ENCODE measurements around the gene MAN1A2. TPM values are rescaled to one million over a fixed set of nuclear protein-coding genes. Genes with fewer than 3 reads are reported as not detected.

The MAN1A2 gene
- total RNA-seq, 6 experiments from 2014 or later, result 38.0 to 45.1 (median 40.7) TPM

DNA sequence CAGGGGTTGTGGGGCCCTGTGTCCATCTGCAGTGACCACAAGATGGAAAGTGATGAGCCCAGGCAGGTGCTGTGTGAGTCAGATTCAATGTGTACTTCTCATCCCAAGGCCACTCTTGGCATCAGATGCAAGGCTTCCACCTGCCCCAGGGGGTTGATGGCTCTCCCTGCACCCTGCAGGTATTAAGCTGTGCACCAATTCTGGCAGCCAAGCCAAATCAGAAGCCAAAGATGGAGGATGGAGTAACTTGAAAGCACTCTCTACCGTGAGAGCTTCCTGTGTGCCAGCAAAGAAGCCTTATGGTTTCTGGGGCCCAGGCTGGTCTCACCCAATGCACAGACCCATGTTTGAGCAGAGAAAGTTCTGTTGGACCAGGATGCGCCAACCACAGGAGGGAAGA lies 194.3 kb downstream of the MAN1A2 start:
- H3K4me3 Mint-ChIP-seq, result no peak overlapping the region

DNA sequence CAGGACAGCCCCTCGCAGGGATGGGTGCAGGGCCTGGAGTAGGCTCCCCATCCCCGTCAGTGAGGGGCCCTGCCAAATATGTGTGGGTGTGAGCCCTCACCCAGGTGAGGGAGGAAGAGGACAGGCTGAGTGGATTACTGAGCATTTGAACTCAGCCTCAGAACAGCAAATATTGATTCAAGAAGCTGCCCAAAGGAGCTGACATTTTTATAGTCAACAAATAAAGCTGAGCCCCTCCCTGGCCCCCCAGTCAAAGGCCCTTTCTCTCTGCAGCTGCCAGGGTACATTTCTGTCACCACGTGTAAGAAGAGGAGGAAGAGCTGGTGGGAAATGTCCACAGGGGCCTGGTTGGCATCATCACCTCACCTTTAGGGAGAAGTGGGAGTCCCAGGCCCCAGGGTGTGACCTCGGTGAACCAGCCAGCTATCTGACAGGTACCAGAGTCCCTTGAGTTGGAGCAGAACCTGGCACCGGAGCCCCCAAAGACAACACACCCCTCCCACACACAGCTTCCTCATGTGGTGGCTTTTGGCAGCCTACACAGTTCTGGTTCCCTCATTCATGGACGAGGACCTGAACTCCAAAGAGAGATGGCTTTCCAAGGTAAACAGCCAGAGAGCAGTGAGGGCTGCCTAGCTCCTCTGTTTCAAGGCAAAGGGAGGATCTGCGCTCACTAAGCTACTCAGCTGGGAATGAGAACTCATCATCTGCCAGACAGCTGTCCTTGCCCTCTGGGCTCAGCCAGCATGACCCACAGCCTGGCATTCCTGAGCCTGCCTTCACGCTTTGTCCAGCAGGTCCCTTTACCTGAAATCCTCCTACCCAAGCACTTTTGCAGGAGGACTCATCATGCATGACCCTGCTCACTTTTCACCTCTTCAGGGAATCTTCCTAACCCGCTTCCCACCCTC lies 195.6 kb downstream of the MAN1A2 start:
- Mint-ChIP-seq H3K27ac (no peak overlapping the region), H3K4me3 (no peak overlapping the region), H3K27me3 (ENCODE audit: insufficient read depth) (peaks cover 29% of the 10 kb centered on the region), H3K9me3 (peaks cover 6% of the 10 kb centered on the region), H3K4me1 (ENCODE audit: low read depth) (no peaks in the 10 kb centered on the region), H3K36me3 (ENCODE audit: low read depth) (no peaks in the 10 kb centered on the region)
- TF ChIP-seq, protein P1, sequence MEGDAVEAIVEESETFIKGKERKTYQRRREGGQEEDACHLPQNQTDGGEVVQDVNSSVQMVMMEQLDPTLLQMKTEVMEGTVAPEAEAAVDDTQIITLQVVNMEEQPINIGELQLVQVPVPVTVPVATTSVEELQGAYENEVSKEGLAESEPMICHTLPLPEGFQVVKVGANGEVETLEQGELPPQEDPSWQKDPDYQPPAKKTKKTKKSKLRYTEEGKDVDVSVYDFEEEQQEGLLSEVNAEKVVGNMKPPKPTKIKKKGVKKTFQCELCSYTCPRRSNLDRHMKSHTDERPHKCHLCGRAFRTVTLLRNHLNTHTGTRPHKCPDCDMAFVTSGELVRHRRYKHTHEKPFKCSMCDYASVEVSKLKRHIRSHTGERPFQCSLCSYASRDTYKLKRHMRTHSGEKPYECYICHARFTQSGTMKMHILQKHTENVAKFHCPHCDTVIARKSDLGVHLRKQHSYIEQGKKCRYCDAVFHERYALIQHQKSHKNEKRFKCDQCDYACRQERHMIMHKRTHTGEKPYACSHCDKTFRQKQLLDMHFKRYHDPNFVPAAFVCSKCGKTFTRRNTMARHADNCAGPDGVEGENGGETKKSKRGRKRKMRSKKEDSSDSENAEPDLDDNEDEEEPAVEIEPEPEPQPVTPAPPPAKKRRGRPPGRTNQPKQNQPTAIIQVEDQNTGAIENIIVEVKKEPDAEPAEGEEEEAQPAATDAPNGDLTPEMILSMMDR (IDR thresholded peaks at IDR 0.05), result no peak
- DNase-seq, result no peak

More for the DNA sequence above, 194.3 kb downstream of the MAN1A2 start:
- no peak for DNase-seq
- Mint-ChIP-seq H3K36me3 (ENCODE audit: low read depth) (no peaks in the 10 kb centered on the region), H3K27ac (no peak overlapping the region), H3K27me3 (ENCODE audit: insufficient read depth) (peaks cover 31% of the 10 kb centered on the region), H3K4me1 (ENCODE audit: low read depth) (no peaks in the 10 kb centered on the region), H3K9me3 (peaks cover 6% of the 10 kb centered on the region)
- TF ChIP-seq, protein P1 (IDR thresholded peaks at IDR 0.05), result no peak

GRCh38 chr1:117563492-117563875 lies 196.2 kb downstream of the MAN1A2 start:
- peaks cover 29% of the 10 kb centered on the region for H3K27me3 Mint-ChIP-seq (ENCODE audit: insufficient read depth)
- no peak for DNase-seq
- no peaks in the 10 kb centered on the region for H3K36me3 Mint-ChIP-seq (ENCODE audit: low read depth)
- TF ChIP-seq, protein P1 (IDR thresholded peaks at IDR 0.05), result no peak
- no peak overlapping the region for H3K4me3 Mint-ChIP-seq
- no peak overlapping the region for H3K27ac Mint-ChIP-seq
- H3K9me3 Mint-ChIP-seq, result peaks cover 6% of the 10 kb centered on the region
- H3K4me1 Mint-ChIP-seq (ENCODE audit: low read depth), result no peaks in the 10 kb centered on the region

GRCh38 chr1:117564227-117565075 lies 197.2 kb downstream of the MAN1A2 start:
- H3K4me3 Mint-ChIP-seq, result no peak overlapping the region
- H3K27ac Mint-ChIP-seq, result no peak overlapping the region
- H3K27me3 Mint-ChIP-seq (ENCODE audit: insufficient read depth), result peaks cover 30% of the 10 kb centered on the region
- no peaks in the 10 kb centered on the region for H3K36me3 Mint-ChIP-seq (ENCODE audit: low read depth)
- no peak for DNase-seq
- peaks cover 1% of the 10 kb centered on the region for H3K9me3 Mint-ChIP-seq
- no peaks in the 10 kb centered on the region for H3K4me1 Mint-ChIP-seq (ENCODE audit: low read depth)
- TF ChIP-seq, protein P1 (IDR thresholded peaks at IDR 0.05), result no peak

- no peaks in the 10 kb centered on the region for H3K9me3 Mint-ChIP-seq
- no peaks in the 10 kb centered on the region for H3K36me3 Mint-ChIP-seq (ENCODE audit: low read depth)
- no peaks in the 10 kb centered on the region for H3K4me1 Mint-ChIP-seq (ENCODE audit: low read depth)
- no peak overlapping the region for H3K4me3 Mint-ChIP-seq
- TF ChIP-seq, protein P1 (IDR thresholded peaks at IDR 0.05), result no peak
- peaks cover 35% of the 10 kb centered on the region for H3K27me3 Mint-ChIP-seq (ENCODE audit: insufficient read depth)
- no peak overlapping the region for H3K27ac Mint-ChIP-seq
- no peak for DNase-seq
Measured at GRCh38 chr1:117565076-117565556, 197.9 kb downstream of the MAN1A2 start.
